K562 (cell line): Measurements from ENCODE around the gene MMP24. TPM values are rescaled to one million over a fixed set of nuclear protein-coding genes. Genes with fewer than 3 reads are reported as not detected.

Experiments used
- ATAC-seq: fragments of 200-7000 bp; cut with Tn5 transposase; 3 replicates; pipeline ENCODE4 v1.9.1; 2020; ENCODE audit warnings: moderate library complexity
- BruUV-seq: library from RNA; stranded (reverse); fragments of 400-500 nt; replicated peaks from 2 replicates; lab custom pipeline; 2021; lab: Mats Ljungman, UMichigan
- CTCF ChIA-PET: fragments of 300-600 bp; formaldehyde crosslinking; extraction: SDS; loops from one replicate; lab custom pipeline; 2021; ENCODE audit warnings: low intra/inter-chr PET ratio; lab: Yijun Ruan, JAX
- POLR2A ChIA-PET: fragments of 300-600, 350-650 bp; sonication (Branson Sonifier 250); formaldehyde crosslinking; extraction: SDS; loops from one replicate; lab custom pipeline; 2021; ENCODE audit warnings: antibody characterized with exemption, inconsistent platforms; lab: Yijun Ruan, JAX
- DNase-seq, 4 experiments: peaks; one replicate each; pipeline versions ENCODE4 v3.0.0 to v3.0.0-alpha.2; 2011 to 2018; ENCODE audit warnings: low spot score in 3 of 4, mixed read lengths in 3 of 4; ENCODE audit errors: extremely low read depth in 1 of 4
- FAIRE-seq: peaks from 2 replicates; lab custom pipeline; 2011; peaks lifted over from hg19 to GRCh38; lab: Jason Lieb, UNC
- H2AFZ ChIP-seq: 2 replicates; pipeline ENCODE4 v1.6.0; 2011; ENCODE audit warnings: low read depth, low read length, control low read depth, inconsistent platforms
- H3K27ac ChIP-seq: fragments of 200-600 bp; 3 replicates; pipeline ENCODE4 v1.8.0; 2011; ENCODE audit warnings: low read depth, mild to moderate bottlenecking, control low read depth, inconsistent platforms, low read length, moderate library complexity, mixed read lengths; ENCODE audit errors: extremely low read depth
- H3K27me3 ChIP-seq, 2 experiments: fragments of 300-600 bp in 1 of 2; 2 replicates in 1 of 2; 3 replicates in 1 of 2; pipeline versions ENCODE4 v1.6.0 to v1.8.0; 2011; ENCODE audit warnings: inconsistent platforms in 2 of 2, low read length in 2 of 2, mild to moderate bottlenecking in 1 of 2, mixed read lengths in 1 of 2, moderate library complexity in 1 of 2; ENCODE audit not compliant: control insufficient read depth in 2 of 2, insufficient read depth in 2 of 2
- H3K36me3 ChIP-seq: fragments of 300-600 bp; 3 replicates; pipeline ENCODE4 v1.8.0; 2011; ENCODE audit warnings: mild to moderate bottlenecking, low read length, inconsistent platforms; ENCODE audit not compliant: control insufficient read depth, insufficient read depth
- H3K4me1 ChIP-seq, 2 experiments: fragments of 200-600 bp in 1 of 2; replicated peaks in 1 of 2; 2 replicates in 1 of 2; 3 replicates in 1 of 2; pipeline versions ENCODE4 v1.5.1 to v1.8.0; 2011; ENCODE audit warnings: inconsistent platforms in 2 of 2, low read length in 2 of 2, mild to moderate bottlenecking in 1 of 2, mixed read lengths in 1 of 2, moderate library complexity in 1 of 2; ENCODE audit not compliant: control insufficient read depth in 2 of 2, insufficient read depth in 2 of 2
- H3K4me2 ChIP-seq: 2 replicates; pipeline ENCODE4 v1.6.1; 2011; ENCODE audit warnings: low read length, control low read depth, inconsistent platforms, mixed read lengths; ENCODE audit not compliant: insufficient read depth
- H3K4me3 ChIP-seq: fragments of 200-600 bp; sonication (generic), shearing (Covaris generic); 2 replicates; pipeline ENCODE4 v1.5.1; 2016; ENCODE audit warnings: control low read depth, inconsistent platforms
- H3K79me2 ChIP-seq: fragments of 200-600 bp; 3 replicates; pipeline ENCODE4 v1.8.0; 2011; ENCODE audit warnings: low read length, inconsistent platforms; ENCODE audit not compliant: control insufficient read depth, insufficient read depth
- H3K9ac ChIP-seq, 2 experiments: 2 replicates each; pipeline versions ENCODE4 v1.6.0 to v1.6.1; 2011; ENCODE audit warnings: low read depth in 2 of 2, low read length in 2 of 2, control low read depth in 1 of 2, inconsistent platforms in 1 of 2, mild to moderate bottlenecking in 1 of 2, mixed read lengths in 1 of 2; ENCODE audit not compliant: insufficient read depth in 1 of 2
- H3K9me1 ChIP-seq: one replicate; pipeline ENCODE4 v1.6.0; 2011; ENCODE audit warnings: inconsistent platforms, mild to moderate bottlenecking, low read length, moderate library complexity; ENCODE audit not compliant: control insufficient read depth, insufficient read depth
- H3K9me3 ChIP-seq: replicated peaks from 2 replicates; pipeline ENCODE4 v1.5.1; 2011; ENCODE audit warnings: low read depth, low read length, inconsistent platforms; ENCODE audit not compliant: control insufficient read depth, insufficient read depth
- H4K20me1 ChIP-seq: replicated peaks from 2 replicates; pipeline ENCODE4 v1.6.1; 2011; ENCODE audit warnings: low read length, inconsistent platforms, mixed read lengths; ENCODE audit not compliant: control insufficient read depth, insufficient read depth
- FOXP1 ChIP-seq: sonication (generic); formaldehyde crosslinking; IDR thresholded peaks from 2 replicates; pipeline ENCODE4 v1.8.0; 2022; ENCODE audit warnings: mild to moderate bottlenecking, missing genetic modification reagents
- MAFF ChIP-seq: IDR thresholded peaks from 2 replicates; pipeline ENCODE4 v1.6.1; 2012; ENCODE audit warnings: low read length, improper control_type of control experiment
- MTF1 ChIP-seq: fragments of 250-450 bp; sonication (Bioruptor Pico); IDR thresholded peaks from 2 replicates; pipeline ENCODE4 v1.9.0; 2021; ENCODE audit warnings: moderate library complexity, mild to moderate bottlenecking, inconsistent platforms, borderline replicate concordance
- RCOR1 ChIP-seq, 2 experiments: IDR thresholded peaks; 2 replicates each; pipeline ENCODE4 v1.6.1; 2012; ENCODE audit warnings: low read depth in 2 of 2, low read length in 2 of 2, borderline replicate concordance in 1 of 2, improper control_type of control experiment in 1 of 2
- RUNX1 ChIP-seq: sonication (generic); IDR thresholded peaks from 2 replicates; pipeline ENCODE4 v1.6.1; 2016; ENCODE audit warnings: antibody characterized with exemption, low read depth
- SRSF9 ChIP-seq: fragments of 200-400 bp; formaldehyde crosslinking; IDR thresholded peaks from 2 replicates; pipeline ENCODE4 v1.6.1; 2017; ENCODE audit warnings: low read depth, low read length, borderline replicate concordance
- YY1 ChIP-seq, 3 experiments: IDR thresholded peaks; 2 replicates each; pipeline ENCODE4 v1.6.1; 2011; ENCODE audit warnings: low read length in 2 of 3, mild to moderate bottlenecking in 2 of 3, moderate library complexity in 2 of 3, borderline replicate concordance in 1 of 3, control low read depth in 1 of 3, low read depth in 1 of 3; ENCODE audit not compliant: insufficient read depth in 3 of 3, insufficient replicate concordance in 2 of 3, control insufficient read depth in 1 of 3, insufficient read length in 1 of 3; ENCODE audit errors: extremely low read depth in 1 of 3
- ZNF12 ChIP-seq: sonication (generic); formaldehyde crosslinking; IDR thresholded peaks from 2 replicates; pipeline ENCODE4 v1.4.0; 2020; ENCODE audit warnings: mild to moderate bottlenecking, missing genetic modification reagents
- ZNF253 ChIP-seq: fragments of 250-450 bp; sonication (Bioruptor Pico); conservative IDR thresholded peaks from 2 replicates; pipeline ENCODE4 v1.6.1; 2021; ENCODE audit warnings: mild to moderate bottlenecking
- ZNF263 ChIP-seq: sonication (generic); formaldehyde crosslinking; IDR thresholded peaks from 2 replicates; pipeline ENCODE4 v1.8.0; 2022; ENCODE audit warnings: mild to moderate bottlenecking, missing genetic modification reagents, borderline replicate concordance
- ZNF316 ChIP-seq: fragments of 450-650 bp; IDR thresholded peaks from 2 replicates; pipeline ENCODE4 v1.6.1; 2016
- WGBS: fragments of 100-300 bp; shearing (Covaris generic); methylation state at CpG from one replicate; pipeline ENCODE4 v1.1.6; 2016; ENCODE audit warnings: low coverage, mixed read lengths; ENCODE audit not compliant: insufficient coverage; ENCODE audit errors: missing lambda C conversion rate; 5-methylcytosine and 5-hydroxymethylcytosine counted together
- in situ Hi-C: fragments of 300-500 bp; cut with MboI; formaldehyde crosslinking; loops from 4 replicates; pipeline ENCODE4 v1.15.0; 2018; ENCODE audit warnings: inconsistent platforms, mixed read lengths
- intact Hi-C: fragments of 100-400 bp; cut with micrococcal nuclease; formaldehyde crosslinking; loops from 2 replicates; pipeline ENCODE4 v1.14.2; 2022
- polyA plus RNA-seq, 8 experiments: library from polyadenylated mRNA; depleted of rRNA in 4 of 8; stranded (reverse) in 5 of 8; unstranded in 3 of 8; fragments of >200 nt; fragmentation: Nextera tagmentation in 2 of 8; fragmentation: Illumina TruSeq in 1 of 8; extraction: Ambion mirVana in 2 of 8; extraction: Trizol in 1 of 8; gene quantifications; 2 replicates each; pipeline versions ENCODE4 v1.2.1 to v1.2.3, GENCODE V29; 2011 to 2014; ENCODE audit warnings: inconsistent platforms in 1 of 8, missing spikeins in 1 of 8
- total RNA-seq, 7 experiments: library from RNA; depleted of rRNA in 6 of 7; stranded (reverse); fragments of >200 nt in 6 of 7; fragmentation: Illumina TruSeq in 2 of 7; extraction: Trizol in 2 of 7; gene quantifications; 2 replicates each; pipeline versions ENCODE4 v1.2.1 to v1.2.3, GENCODE V29; 2011 to 2021; ENCODE audit warnings: low replicate concordance in 1 of 7
- TF ChIP-seq, protein P1 (sequence below): fragments of 250-450 bp; sonication (Bioruptor Pico); IDR thresholded peaks from 2 replicates; pipeline ENCODE4 v1.8.0; 2022; ENCODE audit warnings: moderate library complexity, mild to moderate bottlenecking, inconsistent platforms
- TF ChIP-seq, protein P2 (sequence below): sonication (generic); formaldehyde crosslinking; IDR thresholded peaks from 2 replicates; pipeline ENCODE4 v1.8.1; 2023; ENCODE audit warnings: mild to moderate bottlenecking, missing genetic modification reagents
- TF ChIP-seq, protein P3 (sequence below): sonication (generic); formaldehyde crosslinking; IDR thresholded peaks from 2 replicates; pipeline ENCODE4 v1.8.0; 2023; ENCODE audit warnings: mild to moderate bottlenecking, missing genetic modification reagents
- TF ChIP-seq, protein P4 (sequence below), 2 experiments: fragments of 450-650 bp in 1 of 2; sonication (generic) in 1 of 2; formaldehyde crosslinking in 1 of 2; IDR thresholded peaks in 1 of 2; conservative IDR thresholded peaks in 1 of 2; 2 replicates each; pipeline versions ENCODE4 v1.6.1 to v1.8.1; 2016 to 2023; ENCODE audit warnings: mild to moderate bottlenecking in 2 of 2, moderate library complexity in 2 of 2, inconsistent platforms in 1 of 2, missing genetic modification reagents in 1 of 2

Gene MMP24
- total and polyA plus RNA-seq, 9 of the 15 experiments (the other 6 are each of a cell fraction or from before 2014, with no cell fraction given) = 0.03 to 0.07 (median 0.03) TPM; not detected in 6

DNA sequence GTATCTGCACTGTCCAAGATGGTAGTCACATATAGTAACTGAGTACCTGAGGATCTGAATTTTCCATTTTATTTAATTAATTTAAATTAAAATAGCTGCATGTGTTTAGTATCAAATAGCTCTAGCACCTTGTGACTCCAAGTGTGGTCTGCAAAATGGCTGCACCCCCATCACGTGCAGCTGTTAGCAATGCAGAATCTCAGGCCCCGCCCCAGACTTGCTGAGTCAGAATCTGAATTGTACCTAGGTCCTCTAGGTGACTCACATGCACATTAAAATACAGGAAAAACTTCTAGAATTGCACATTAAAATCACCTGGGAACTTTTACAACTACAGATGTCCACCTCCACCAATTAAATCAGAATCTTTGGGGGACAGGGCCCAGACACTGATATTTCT lies 84.9 kb downstream of the MMP24 start:
- BruUV-seq = no TSS peak
- Histone ChIP-seq H2AFZ (no peak overlapping the region), H3K79me2 (no peaks in the 10 kb centered on the region), H3K9ac (no peak overlapping the region), H3K4me1 (peaks cover under 1 to 19% of the 10 kb centered on the region in 2 experiments; a peak in 4 of 5 replicates), H3K27me3 (no peaks in the 10 kb centered on the region), H3K27ac (peak overlapping the region; percentile 41; the same call in 2 of the 3 replicates), H3K4me3 (no peak overlapping the region), H3K4me2 (no peak overlapping the region), H4K20me1 (no peaks in the 10 kb centered on the region), H3K9me3 (no peaks in the 10 kb centered on the region), H3K9me1 (no peaks in the 10 kb centered on the region), H3K36me3 (peaks cover 14% of the 10 kb centered on the region; the same call in 2 of the 3 replicates)
- in situ Hi-C loops = loop anchor here (25.0 kb wide), 1 partner anchor 126 kb away; the partner anchor contains the start of gene GDF5
- POLR2A ChIA-PET = interaction anchor here (1.0 kb wide), 1 partner anchor 27 kb away, joined by 3 read pairs; the partner anchor contains the start of gene EIF6
- DNase-seq (peak in 2 of 4 experiments; percentile 37 to 79), ATAC-seq (peak; percentile 67), FAIRE-seq (no peak)
- intact Hi-C loops = no loop called here
- CTCF ChIA-PET = no interaction called here
- WGBS = 30% methylated on average over 2 of the region's 2 CpGs
- no peak for TF ChIP-seq RUNX1
- TF ChIP-seq ZNF12 (CRISPR knock-in tag) = no peak
- TF ChIP-seq YY1 (IDR thresholded peaks at IDR 0.05; ENCODE audit: borderline replicate concordance in 1 of 3, control insufficient read depth in 1 of 3, extremely low read depth in 1 of 3, insufficient read depth in 3 of 3, insufficient read length in 1 of 3, insufficient replicate concordance in 2 of 3, low read depth in 1 of 3, low read length in 2 of 3) = peak in 2 of 3 experiments; percentile 83 to 93
- TF ChIP-seq MAFF = peak; percentile 53
- TF ChIP-seq ZNF316 = peak; percentile 89
- no peak for TF ChIP-seq ZNF263
- 0 out of 4 replicates have a peak, but pooled peaks of 1 of the 2 experiments have one; percentile 23 for TF ChIP-seq RCOR1 (IDR thresholded peaks at IDR 0.05; ENCODE audit: borderline replicate concordance in 1 of 2, low read depth in 2 of 2, low read length in 2 of 2)
- TF ChIP-seq MTF1 (CRISPR knock-in tag) = no peak
- TF ChIP-seq ZNF253 (CRISPR knock-in tag) = no peak
- TF ChIP-seq, protein P1, sequence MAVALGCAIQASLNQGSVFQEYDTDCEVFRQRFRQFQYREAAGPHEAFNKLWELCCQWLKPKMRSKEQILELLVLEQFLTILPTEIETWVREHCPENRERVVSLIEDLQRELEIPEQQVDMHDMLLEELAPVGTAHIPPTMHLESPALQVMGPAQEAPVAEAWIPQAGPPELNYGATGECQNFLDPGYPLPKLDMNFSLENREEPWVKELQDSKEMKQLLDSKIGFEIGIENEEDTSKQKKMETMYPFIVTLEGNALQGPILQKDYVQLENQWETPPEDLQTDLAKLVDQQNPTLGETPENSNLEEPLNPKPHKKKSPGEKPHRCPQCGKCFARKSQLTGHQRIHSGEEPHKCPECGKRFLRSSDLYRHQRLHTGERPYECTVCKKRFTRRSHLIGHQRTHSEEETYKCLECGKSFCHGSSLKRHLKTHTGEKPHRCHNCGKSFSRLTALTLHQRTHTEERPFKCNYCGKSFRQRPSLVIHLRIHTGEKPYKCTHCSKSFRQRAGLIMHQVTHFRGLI (CRISPR knock-in tag) = no peak
- TF ChIP-seq, protein P2, sequence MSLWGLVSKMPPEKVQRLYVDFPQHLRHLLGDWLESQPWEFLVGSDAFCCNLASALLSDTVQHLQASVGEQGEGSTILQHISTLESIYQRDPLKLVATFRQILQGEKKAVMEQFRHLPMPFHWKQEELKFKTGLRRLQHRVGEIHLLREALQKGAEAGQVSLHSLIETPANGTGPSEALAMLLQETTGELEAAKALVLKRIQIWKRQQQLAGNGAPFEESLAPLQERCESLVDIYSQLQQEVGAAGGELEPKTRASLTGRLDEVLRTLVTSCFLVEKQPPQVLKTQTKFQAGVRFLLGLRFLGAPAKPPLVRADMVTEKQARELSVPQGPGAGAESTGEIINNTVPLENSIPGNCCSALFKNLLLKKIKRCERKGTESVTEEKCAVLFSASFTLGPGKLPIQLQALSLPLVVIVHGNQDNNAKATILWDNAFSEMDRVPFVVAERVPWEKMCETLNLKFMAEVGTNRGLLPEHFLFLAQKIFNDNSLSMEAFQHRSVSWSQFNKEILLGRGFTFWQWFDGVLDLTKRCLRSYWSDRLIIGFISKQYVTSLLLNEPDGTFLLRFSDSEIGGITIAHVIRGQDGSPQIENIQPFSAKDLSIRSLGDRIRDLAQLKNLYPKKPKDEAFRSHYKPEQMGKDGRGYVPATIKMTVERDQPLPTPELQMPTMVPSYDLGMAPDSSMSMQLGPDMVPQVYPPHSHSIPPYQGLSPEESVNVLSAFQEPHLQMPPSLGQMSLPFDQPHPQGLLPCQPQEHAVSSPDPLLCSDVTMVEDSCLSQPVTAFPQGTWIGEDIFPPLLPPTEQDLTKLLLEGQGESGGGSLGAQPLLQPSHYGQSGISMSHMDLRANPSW = no peak
- TF ChIP-seq, protein P3, sequence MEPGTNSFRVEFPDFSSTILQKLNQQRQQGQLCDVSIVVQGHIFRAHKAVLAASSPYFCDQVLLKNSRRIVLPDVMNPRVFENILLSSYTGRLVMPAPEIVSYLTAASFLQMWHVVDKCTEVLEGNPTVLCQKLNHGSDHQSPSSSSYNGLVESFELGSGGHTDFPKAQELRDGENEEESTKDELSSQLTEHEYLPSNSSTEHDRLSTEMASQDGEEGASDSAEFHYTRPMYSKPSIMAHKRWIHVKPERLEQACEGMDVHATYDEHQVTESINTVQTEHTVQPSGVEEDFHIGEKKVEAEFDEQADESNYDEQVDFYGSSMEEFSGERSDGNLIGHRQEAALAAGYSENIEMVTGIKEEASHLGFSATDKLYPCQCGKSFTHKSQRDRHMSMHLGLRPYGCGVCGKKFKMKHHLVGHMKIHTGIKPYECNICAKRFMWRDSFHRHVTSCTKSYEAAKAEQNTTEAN (CRISPR knock-in tag) = no peak
- no peak for TF ChIP-seq SRSF9
- TF ChIP-seq, protein P4, sequence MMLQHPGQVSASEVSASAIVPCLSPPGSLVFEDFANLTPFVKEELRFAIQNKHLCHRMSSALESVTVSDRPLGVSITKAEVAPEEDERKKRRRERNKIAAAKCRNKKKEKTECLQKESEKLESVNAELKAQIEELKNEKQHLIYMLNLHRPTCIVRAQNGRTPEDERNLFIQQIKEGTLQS (IDR thresholded peaks at IDR 0.05) = peak; percentile 62
- TF ChIP-seq, protein P4 (CRISPR knock-in tag; conservative IDR thresholded peaks at IDR 0.05) = no peak
- TF ChIP-seq FOXP1 (CRISPR knock-in tag) = no peak
